Fibroblast of lung (primary cell): ENCODE results near the gene SEMA7A. TPM values are rescaled to one million over a fixed set of nuclear protein-coding genes. Genes with fewer than 3 reads are reported as not detected.
A peak's percentile ranks its signal among the peaks of the same experiment; 100 is the strongest.

Experiments
- DNase-seq, 2 donors: peaks; one replicate each; pipeline versions ENCODE4 v3.0.0 to v3.0.0-alpha.2; 2010; ENCODE audit warnings: low read depth in 2 of 2
- H2AFZ ChIP-seq: 2 replicates; pipeline ENCODE4 v1.5.1; 2012; ENCODE audit warnings: low read length, control low read depth, inconsistent platforms
- H3K27ac ChIP-seq: 2 replicates; pipeline ENCODE4 v1.5.1; 2011; ENCODE audit warnings: low read length, control low read depth; ENCODE audit not compliant: insufficient read depth
- H3K27me3 ChIP-seq: 2 replicates; pipeline ENCODE4 v1.5.1; 2011; ENCODE audit warnings: mild to moderate bottlenecking, low read length; ENCODE audit not compliant: control insufficient read depth, insufficient read depth
- H3K36me3 ChIP-seq: 2 replicates; pipeline ENCODE4 v1.5.1; 2011; ENCODE audit warnings: low read length; ENCODE audit not compliant: control insufficient read depth, insufficient read depth
- H3K4me1 ChIP-seq: 2 replicates; pipeline ENCODE4 v1.5.1; 2011; ENCODE audit warnings: low read length; ENCODE audit not compliant: control insufficient read depth, insufficient read depth; ENCODE audit errors: extremely low read depth
- H3K4me2 ChIP-seq: 2 replicates; pipeline ENCODE4 v1.5.1; 2011; ENCODE audit warnings: low read length, control low read depth; ENCODE audit not compliant: insufficient read depth; ENCODE audit errors: extremely low read depth
- H3K4me3 ChIP-seq, 4 experiments: fragments of 200-600 bp in 1 of 4; sonication (generic) in 1 of 4; replicated peaks in 1 of 4; 2 replicates each; pipeline ENCODE4 v1.5.1; 2011 to 2016; ENCODE audit warnings: low read length in 4 of 4, low read depth in 3 of 4, mild to moderate bottlenecking in 3 of 4, control low read depth in 2 of 4, inconsistent platforms in 1 of 4, mixed read lengths in 1 of 4; ENCODE audit not compliant: insufficient read depth in 1 of 4; ENCODE audit errors: control extremely low read depth in 1 of 4
- H3K79me2 ChIP-seq: 2 replicates; pipeline ENCODE4 v1.5.1; 2012; ENCODE audit warnings: mild to moderate bottlenecking, low read length, inconsistent platforms; ENCODE audit not compliant: control insufficient read depth, insufficient read depth
- H3K9ac ChIP-seq: 2 replicates; pipeline ENCODE4 v1.5.1; 2011; ENCODE audit warnings: mild to moderate bottlenecking, low read length, control low read depth; ENCODE audit not compliant: insufficient read depth
- H3K9me3 ChIP-seq: 2 replicates; pipeline ENCODE4 v1.5.1; 2012; ENCODE audit warnings: low read depth, low read length; ENCODE audit not compliant: control insufficient read depth, insufficient read depth
- H4K20me1 ChIP-seq: 2 replicates; pipeline ENCODE4 v1.5.1; 2011; ENCODE audit warnings: low read length; ENCODE audit not compliant: control insufficient read depth, insufficient read depth; ENCODE audit errors: extremely low read depth
- EZH2 ChIP-seq: IDR thresholded peaks from 2 replicates; pipeline ENCODE4 v1.5.1; 2012; ENCODE audit warnings: low read length, control low read depth, mild to moderate bottlenecking; ENCODE audit errors: missing control alignments
- polyA plus RNA-seq, 2 donors: library from polyadenylated mRNA; depleted of rRNA in 1 of 2; stranded (reverse) in 1 of 2; unstranded in 1 of 2; fragments of >200 nt; gene quantifications; 2 replicates each; pipeline ENCODE4 v1.2.1, GENCODE V29; 2011 to 2012; ENCODE audit warnings: missing spikeins in 1 of 2
- total RNA-seq: library from RNA; depleted of rRNA; stranded (reverse); fragments of >200 nt; gene quantifications from 2 replicates; pipeline ENCODE4 v1.2.1, GENCODE V29; 2014
- TF ChIP-seq, protein P1 (sequence below), 2 donors: IDR thresholded peaks in 1 of 2; conservative IDR thresholded peaks in 1 of 2; 1 replicate in 1 of 2; 2 replicates in 1 of 2; pipeline ENCODE4 v1.5.1; 2011 to 2012; ENCODE audit warnings: low read length in 2 of 2, control low read depth in 1 of 2, inconsistent platforms in 1 of 2, low read depth in 1 of 2, mild to moderate bottlenecking in 1 of 2

The SEMA7A gene
- total and polyA plus RNA-seq, 2 donors (not counting 1 experiment from before 2014, with no cell fraction given): 5.6 to 12.5 TPM

DNA sequence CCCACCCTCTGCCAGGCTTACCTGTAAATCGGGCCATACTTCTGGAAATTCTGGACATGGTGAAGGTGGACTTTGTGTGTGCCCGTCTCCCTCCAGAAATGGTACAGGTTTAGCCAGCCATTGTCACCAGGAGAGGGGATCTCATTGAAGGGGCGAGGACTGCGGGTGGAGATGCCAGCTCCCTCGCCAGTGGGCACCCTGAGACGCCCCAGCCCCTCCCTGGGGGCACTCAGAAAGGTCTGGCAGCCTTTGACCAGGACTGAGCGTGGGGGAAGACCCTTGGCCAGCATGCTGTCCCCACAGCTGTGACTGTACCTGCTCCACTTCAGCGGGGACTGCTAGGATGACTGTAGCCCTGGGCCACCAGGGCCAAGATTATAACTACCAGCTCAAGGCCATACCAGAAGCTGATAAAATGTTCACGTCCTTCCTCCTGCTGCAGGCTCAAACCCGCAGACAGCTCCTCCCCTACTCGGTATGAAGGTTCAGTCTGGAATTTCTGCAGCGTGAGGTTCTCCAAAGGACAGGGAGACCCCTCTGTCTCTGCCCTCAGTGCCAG, 66.4 kb downstream of the SEMA7A start, which contains the start of gene CYP11A1:
Gene CYP11A1 (minus strand): TSS at position 351 of the 559 bp plus-strand sequence. CDS start 61 bp downstream, at position 290.
- Histone ChIP-seq H3K4me2 (no peak within 1 kb of the TSS), H4K20me1 (no peaks in the 10 kb centered on the region), H2AFZ (no peak within 1 kb of the TSS), H3K36me3 (no peaks in the 10 kb centered on the region), H3K9me3 (no peaks in the 10 kb centered on the region), H3K27ac (no peak within 1 kb of the TSS), H3K4me3 (no peak within 1 kb of the TSS), H3K27me3 (peaks cover 9% of the 10 kb centered on the region), H3K9ac (no peak within 1 kb of the TSS), H3K4me1 (no peaks in the 10 kb centered on the region), H3K79me2 (no peaks in the 10 kb centered on the region)
- no peak for DNase-seq
- TF ChIP-seq EZH2: no peak
- TF ChIP-seq, protein P1, sequence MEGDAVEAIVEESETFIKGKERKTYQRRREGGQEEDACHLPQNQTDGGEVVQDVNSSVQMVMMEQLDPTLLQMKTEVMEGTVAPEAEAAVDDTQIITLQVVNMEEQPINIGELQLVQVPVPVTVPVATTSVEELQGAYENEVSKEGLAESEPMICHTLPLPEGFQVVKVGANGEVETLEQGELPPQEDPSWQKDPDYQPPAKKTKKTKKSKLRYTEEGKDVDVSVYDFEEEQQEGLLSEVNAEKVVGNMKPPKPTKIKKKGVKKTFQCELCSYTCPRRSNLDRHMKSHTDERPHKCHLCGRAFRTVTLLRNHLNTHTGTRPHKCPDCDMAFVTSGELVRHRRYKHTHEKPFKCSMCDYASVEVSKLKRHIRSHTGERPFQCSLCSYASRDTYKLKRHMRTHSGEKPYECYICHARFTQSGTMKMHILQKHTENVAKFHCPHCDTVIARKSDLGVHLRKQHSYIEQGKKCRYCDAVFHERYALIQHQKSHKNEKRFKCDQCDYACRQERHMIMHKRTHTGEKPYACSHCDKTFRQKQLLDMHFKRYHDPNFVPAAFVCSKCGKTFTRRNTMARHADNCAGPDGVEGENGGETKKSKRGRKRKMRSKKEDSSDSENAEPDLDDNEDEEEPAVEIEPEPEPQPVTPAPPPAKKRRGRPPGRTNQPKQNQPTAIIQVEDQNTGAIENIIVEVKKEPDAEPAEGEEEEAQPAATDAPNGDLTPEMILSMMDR (conservative IDR thresholded peaks at IDR 0.05 in 1 of 2, IDR thresholded peaks at IDR 0.05 in 1 of 2; ENCODE audit: low read depth in 1 of 2, low read length in 2 of 2): no peak

DNA sequence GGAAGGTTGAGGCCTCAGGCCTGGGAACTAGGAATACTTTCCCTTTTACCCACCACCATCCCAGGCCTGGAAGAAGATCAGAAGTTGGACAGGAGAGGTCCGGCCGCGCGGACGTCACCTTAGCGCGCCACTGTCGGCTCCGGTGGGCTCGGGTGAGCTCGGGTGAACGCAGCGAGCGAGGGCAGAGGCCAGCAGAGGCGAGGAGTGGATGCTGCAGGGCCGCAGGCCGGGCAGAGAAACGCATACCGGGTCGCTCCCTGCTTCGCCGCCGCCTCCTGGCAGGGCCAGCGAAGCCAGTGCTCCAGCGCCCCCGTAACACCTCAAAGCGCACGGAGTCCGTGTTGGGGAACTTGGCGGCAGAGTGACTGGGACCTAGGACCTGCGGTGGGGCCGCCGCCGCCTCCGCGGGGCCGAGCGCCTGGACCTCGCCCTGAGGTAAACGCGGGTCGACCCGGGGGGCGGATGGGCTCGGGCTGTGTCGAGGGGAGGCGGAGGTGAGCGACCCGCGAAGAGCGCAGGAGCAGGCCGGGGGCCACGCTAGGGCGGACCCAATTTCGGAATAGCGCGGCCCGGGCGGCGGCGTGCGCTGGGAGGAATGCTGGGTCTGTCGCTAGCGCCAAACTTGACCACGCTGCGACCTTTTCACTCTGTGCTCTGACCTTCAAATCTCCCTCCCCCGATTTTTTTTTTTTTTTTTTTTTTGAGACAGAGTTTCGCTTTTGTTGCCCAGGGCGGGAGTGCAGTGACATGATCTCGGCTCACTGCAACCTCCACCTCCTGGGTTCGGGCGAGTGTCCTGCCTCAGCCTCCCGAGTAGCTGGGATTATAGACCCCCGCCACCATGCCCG, 67.9 kb downstream of the SEMA7A start:
- peak overlapping the region; percentile 63 for H3K9ac ChIP-seq
- H3K9me3 ChIP-seq: no peaks in the 10 kb centered on the region
- TF ChIP-seq EZH2: no peak
- TF ChIP-seq, protein P1 (conservative IDR thresholded peaks at IDR 0.05 in 1 of 2, IDR thresholded peaks at IDR 0.05 in 1 of 2; ENCODE audit: low read depth in 1 of 2, low read length in 2 of 2): no peak
- no peaks in the 10 kb centered on the region for H4K20me1 ChIP-seq
- H3K27me3 ChIP-seq: peaks cover under 1% of the 10 kb centered on the region
- no peaks in the 10 kb centered on the region for H3K36me3 ChIP-seq
- peak overlapping the region; percentile 36 to 62 (median 56) for H3K4me3 ChIP-seq
- H3K4me2 ChIP-seq: peak overlapping the region; percentile 85
- no peaks in the 10 kb centered on the region for H3K4me1 ChIP-seq
- no peaks in the 10 kb centered on the region for H3K79me2 ChIP-seq
- peak overlapping the region; percentile 77 for H2AFZ ChIP-seq
- peak; percentile 55 to 59 for DNase-seq
- no peak overlapping the region for H3K27ac ChIP-seq

DNA sequence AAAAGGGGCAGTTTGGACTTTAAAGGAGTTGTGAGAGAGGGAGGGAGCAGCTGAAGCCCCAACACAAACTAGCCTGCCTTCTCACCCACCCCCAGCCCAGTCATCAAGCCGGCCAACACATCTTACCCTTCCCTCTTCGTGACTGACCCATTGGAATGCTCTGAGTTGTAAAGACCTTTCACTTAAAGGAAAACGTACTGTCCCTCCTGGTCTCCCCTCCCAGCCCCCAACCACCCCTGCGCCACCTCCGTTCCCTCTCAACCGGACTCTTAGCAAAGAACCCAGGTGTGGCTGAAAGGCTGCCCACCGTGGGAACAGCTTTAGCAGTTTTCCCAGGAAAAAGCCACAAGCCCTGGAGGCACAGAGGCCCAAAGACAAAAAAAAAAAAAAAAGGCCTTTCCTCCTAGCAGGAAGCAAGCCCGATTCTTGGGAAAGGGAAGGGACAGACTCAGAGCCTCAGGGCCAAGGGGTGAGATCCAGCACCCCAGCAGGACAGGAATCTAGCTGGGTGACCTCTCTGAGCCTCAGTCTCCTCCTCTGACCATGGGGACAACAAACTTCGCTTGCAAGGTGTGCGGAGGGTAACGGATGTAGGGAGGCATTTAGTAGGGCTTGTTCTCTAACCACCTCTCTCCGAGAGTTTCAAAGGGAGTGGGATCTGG, 68.7 kb downstream of the SEMA7A start:
- DNase-seq: no peak
- Histone ChIP-seq H3K9me3 (no peaks in the 10 kb centered on the region), H3K27ac (no peak overlapping the region), H3K4me1 (no peaks in the 10 kb centered on the region), H3K4me3 (peak overlapping the region in 1 of 4 experiments; percentile 62), H3K79me2 (no peaks in the 10 kb centered on the region), H3K36me3 (no peaks in the 10 kb centered on the region), H3K4me2 (peak overlapping the region; percentile 85), H4K20me1 (no peaks in the 10 kb centered on the region), H3K9ac (no peak overlapping the region), H2AFZ (peak overlapping the region; percentile 77), H3K27me3 (no peaks in the 10 kb centered on the region)
- TF ChIP-seq EZH2: no peak
